HUES6 (cell line): ENCODE data around the gene FYTTD1.
A peak's percentile ranks its signal among the peaks of the same experiment; 100 is the strongest.

ENCODE experiments used
- H3K27ac ChIP-seq: 2 replicates; pipeline ENCODE4 v1.7.0; 2013; ENCODE audit warnings: low read depth, mild to moderate bottlenecking, low read length, inconsistent platforms
- H3K27me3 ChIP-seq: 2 replicates; pipeline ENCODE4 v1.6.1; 2013; ENCODE audit warnings: low read length; ENCODE audit not compliant: control insufficient read depth, insufficient read depth
- H3K36me3 ChIP-seq: 2 replicates; pipeline ENCODE4 v1.6.1; 2013; ENCODE audit warnings: low read length; ENCODE audit not compliant: control insufficient read depth, insufficient read depth
- H3K4me1 ChIP-seq: 2 replicates; pipeline ENCODE4 v1.6.1; 2013; ENCODE audit warnings: low read length; ENCODE audit not compliant: control insufficient read depth, insufficient read depth
- H3K4me3 ChIP-seq: 2 replicates; pipeline ENCODE4 v1.5.1; 2013; ENCODE audit warnings: low read depth, low read length
- H3K9ac ChIP-seq: one replicate; pipeline ENCODE4 v1.6.1; 2013; ENCODE audit warnings: mild to moderate bottlenecking, low read length
- H3K9me3 ChIP-seq: 2 replicates; pipeline ENCODE4 v1.6.1; 2013; ENCODE audit warnings: low read depth, low read length; ENCODE audit not compliant: control insufficient read depth, insufficient read depth

Gene FYTTD1

GRCh38 chr3:197807969-197808587 is 58.4 kb downstream of the FYTTD1 start:
- no peaks in the 10 kb centered on the region for H3K9me3 ChIP-seq
- no peaks in the 10 kb centered on the region for H3K27me3 ChIP-seq
- H3K27ac ChIP-seq = peak overlapping the region; percentile 47
- H3K36me3 ChIP-seq = peaks cover 2% of the 10 kb centered on the region; the same call in 1 of the 2 replicates
- 0 out of 2 replicates have a peak, but pooled peaks cover 3% of the 10 kb centered on the region for H3K4me1 ChIP-seq
- peak overlapping the region; percentile 11 for H3K9ac ChIP-seq
- H3K4me3 ChIP-seq = no peak overlapping the region

DNA sequence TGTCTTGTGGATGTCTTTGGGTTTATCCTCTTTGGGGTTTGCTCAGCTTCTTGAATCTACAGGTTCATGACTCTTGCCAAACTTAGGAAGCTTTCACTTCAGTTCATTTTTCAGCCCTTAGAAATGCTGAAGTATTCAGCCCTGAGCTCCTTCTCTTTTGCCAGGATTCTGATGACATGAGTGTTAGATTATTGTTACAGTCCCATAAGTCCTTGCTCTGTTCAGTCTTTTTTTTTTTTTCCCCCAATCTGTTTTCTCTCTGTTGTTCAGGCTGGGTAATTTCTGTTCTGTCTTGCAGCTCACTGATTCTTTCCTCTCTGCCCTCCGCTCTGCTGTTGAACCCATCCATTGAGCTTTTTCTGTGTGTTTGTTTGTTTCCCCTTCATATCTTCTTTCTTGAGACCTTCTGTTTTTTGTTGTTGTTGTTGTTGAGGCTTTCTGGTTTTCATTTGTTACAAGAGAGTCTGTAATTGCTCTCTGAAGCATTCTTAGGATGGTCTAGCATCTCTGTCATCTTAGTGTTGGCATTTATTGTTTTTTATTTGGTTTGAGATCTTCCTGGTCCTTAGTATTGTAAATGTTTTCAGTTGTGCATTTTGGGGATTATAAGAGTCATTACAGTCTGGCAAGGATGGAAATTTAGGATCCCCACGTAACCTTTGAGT is 59.8 kb downstream of the FYTTD1 start:
- no peak overlapping the region for H3K27ac ChIP-seq

GRCh38 chr3:197810901-197811300 is 61.2 kb downstream of the FYTTD1 start:
- H3K4me1 ChIP-seq = peaks cover 14% of the 10 kb centered on the region; the same call in 1 of the 2 replicates
- H3K9ac ChIP-seq = no peak overlapping the region
- no peak overlapping the region for H3K4me3 ChIP-seq
- H3K27ac ChIP-seq = no peak overlapping the region
- H3K27me3 ChIP-seq = no peaks in the 10 kb centered on the region
- H3K9me3 ChIP-seq = no peaks in the 10 kb centered on the region
- peaks cover 3% of the 10 kb centered on the region; the same call in 1 of the 2 replicates for H3K36me3 ChIP-seq

More for the DNA sequence above, 59.8 kb downstream of the FYTTD1 start:
- Histone ChIP-seq H3K27me3 (no peaks in the 10 kb centered on the region), H3K4me3 (no peak overlapping the region), H3K36me3 (peaks cover under 1% of the 10 kb centered on the region; the same call in 1 of the 2 replicates), H3K4me1 (0 out of 2 replicates have a peak, but pooled peaks cover 7% of the 10 kb centered on the region), H3K9ac (no peak overlapping the region), H3K9me3 (no peaks in the 10 kb centered on the region)

- no peaks in the 10 kb centered on the region for H3K27me3 ChIP-seq
- no peak overlapping the region for H3K27ac ChIP-seq
- peaks cover 14% of the 10 kb centered on the region; the same call in 1 of the 2 replicates for H3K4me1 ChIP-seq
- H3K4me3 ChIP-seq = no peak overlapping the region
- H3K9ac ChIP-seq = no peak overlapping the region
- H3K36me3 ChIP-seq = peaks cover 3% of the 10 kb centered on the region; the same call in 1 of the 2 replicates
- no peaks in the 10 kb centered on the region for H3K9me3 ChIP-seq
Observed at GRCh38 chr3:197811343-197811742, 61.7 kb downstream of the FYTTD1 start.

- Histone ChIP-seq H3K27ac (no peak overlapping the region), H3K9ac (no peak overlapping the region), H3K27me3 (no peaks in the 10 kb centered on the region), H3K9me3 (no peaks in the 10 kb centered on the region), H3K4me3 (no peak overlapping the region), H3K4me1 (peaks cover 11% of the 10 kb centered on the region; the same call in 1 of the 2 replicates), H3K36me3 (peaks cover 3% of the 10 kb centered on the region; the same call in 1 of the 2 replicates)
Observed at GRCh38 chr3:197814372-197814771, 64.7 kb downstream of the FYTTD1 start.

DNA sequence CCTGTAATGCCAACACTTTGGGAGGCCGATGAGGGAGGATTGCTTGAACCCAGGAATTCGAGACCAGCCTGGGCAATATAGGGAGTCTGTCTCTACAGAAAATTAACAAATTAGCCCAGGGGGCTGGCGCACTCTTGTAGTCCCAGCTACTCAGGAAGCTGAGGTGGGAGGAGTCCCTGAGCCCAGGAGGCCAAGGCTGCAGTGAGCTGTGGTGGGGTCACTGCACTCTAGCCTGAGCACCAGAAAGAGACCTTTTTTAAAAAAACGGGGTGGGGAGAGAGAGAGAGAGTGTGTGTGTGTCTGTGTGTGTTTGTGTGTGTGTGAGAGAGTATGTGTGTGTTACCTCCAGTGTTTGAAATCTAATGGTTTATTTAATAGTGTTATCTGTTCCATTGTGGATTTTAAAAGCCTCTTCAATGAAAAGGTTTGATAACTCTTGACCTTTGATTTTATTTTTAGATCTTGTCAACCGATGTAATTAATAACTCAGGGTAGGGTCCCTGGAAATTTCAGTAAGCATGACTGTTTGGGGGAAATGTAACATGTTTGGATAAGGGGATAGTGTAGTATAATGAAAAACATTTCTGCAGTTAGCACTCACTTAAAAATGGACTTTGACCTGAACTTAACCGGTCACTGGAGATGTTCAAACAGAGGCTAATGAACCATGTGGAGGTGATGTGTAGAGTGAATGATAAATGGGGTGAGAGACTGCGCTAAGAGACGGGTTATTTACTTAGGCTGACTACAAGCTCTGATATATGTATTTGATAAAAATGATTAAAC is 71.1 kb downstream of the FYTTD1 start:
- Histone ChIP-seq H3K4me3 (no peak overlapping the region), H3K27ac (no peak overlapping the region), H3K9me3 (no peaks in the 10 kb centered on the region), H3K36me3 (peaks cover 39% of the 10 kb centered on the region), H3K27me3 (no peaks in the 10 kb centered on the region), H3K9ac (no peak overlapping the region), H3K4me1 (no peaks in the 10 kb centered on the region)

- no peaks in the 10 kb centered on the region for H3K9me3 ChIP-seq
- H3K4me3 ChIP-seq = no peak overlapping the region
- H3K4me1 ChIP-seq = no peaks in the 10 kb centered on the region
- peaks cover 72% of the 10 kb centered on the region for H3K36me3 ChIP-seq
- H3K9ac ChIP-seq = no peak overlapping the region
- no peaks in the 10 kb centered on the region for H3K27me3 ChIP-seq
- no peak overlapping the region for H3K27ac ChIP-seq
Observed at GRCh38 chr3:197829397-197830045, 79.8 kb downstream of the FYTTD1 start.

DNA sequence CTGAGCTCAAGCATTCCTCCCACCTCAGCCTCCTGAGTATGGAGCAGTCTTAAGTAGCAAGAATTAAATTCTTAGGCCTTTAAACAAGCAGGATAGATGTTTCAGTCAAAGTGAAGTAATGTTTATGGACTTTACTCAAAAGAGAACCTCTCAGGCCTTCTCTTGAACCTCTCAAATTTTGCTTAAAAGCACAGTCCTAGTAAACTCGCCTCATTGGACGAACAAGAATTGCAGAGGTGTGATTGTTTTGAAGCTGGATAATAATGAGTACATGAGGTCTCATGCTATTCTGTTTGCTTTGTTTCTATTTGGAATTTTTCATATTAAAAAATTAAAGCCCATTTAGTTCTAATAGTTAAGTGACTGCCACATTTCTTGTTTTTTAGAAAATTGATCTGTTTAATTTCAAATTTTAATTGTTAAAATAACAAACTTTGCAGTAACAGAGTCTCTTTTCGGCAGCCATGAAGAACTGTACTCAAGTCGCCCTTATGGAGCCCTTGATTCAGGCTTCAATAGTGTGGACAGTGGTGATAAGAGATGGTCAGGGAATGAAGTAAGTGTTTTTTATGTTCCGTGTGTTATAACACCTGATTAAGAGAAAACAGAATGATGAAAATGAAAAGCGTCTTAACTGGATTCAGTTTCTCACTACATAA is 80.8 kb downstream of the FYTTD1 start:
- H3K4me3 ChIP-seq = no peak overlapping the region
- no peaks in the 10 kb centered on the region for H3K4me1 ChIP-seq
- H3K9ac ChIP-seq = no peak overlapping the region
- H3K9me3 ChIP-seq = no peaks in the 10 kb centered on the region
- no peaks in the 10 kb centered on the region for H3K27me3 ChIP-seq
- peaks cover 73% of the 10 kb centered on the region for H3K36me3 ChIP-seq
- no peak overlapping the region for H3K27ac ChIP-seq

GRCh38 chr3:197830967-197831313 is 81.3 kb downstream of the FYTTD1 start:
- Histone ChIP-seq H3K36me3 (peaks cover 77% of the 10 kb centered on the region), H3K9me3 (no peaks in the 10 kb centered on the region), H3K27ac (no peak overlapping the region), H3K4me3 (no peak overlapping the region), H3K9ac (no peak overlapping the region), H3K27me3 (no peaks in the 10 kb centered on the region), H3K4me1 (no peaks in the 10 kb centered on the region)

DNA sequence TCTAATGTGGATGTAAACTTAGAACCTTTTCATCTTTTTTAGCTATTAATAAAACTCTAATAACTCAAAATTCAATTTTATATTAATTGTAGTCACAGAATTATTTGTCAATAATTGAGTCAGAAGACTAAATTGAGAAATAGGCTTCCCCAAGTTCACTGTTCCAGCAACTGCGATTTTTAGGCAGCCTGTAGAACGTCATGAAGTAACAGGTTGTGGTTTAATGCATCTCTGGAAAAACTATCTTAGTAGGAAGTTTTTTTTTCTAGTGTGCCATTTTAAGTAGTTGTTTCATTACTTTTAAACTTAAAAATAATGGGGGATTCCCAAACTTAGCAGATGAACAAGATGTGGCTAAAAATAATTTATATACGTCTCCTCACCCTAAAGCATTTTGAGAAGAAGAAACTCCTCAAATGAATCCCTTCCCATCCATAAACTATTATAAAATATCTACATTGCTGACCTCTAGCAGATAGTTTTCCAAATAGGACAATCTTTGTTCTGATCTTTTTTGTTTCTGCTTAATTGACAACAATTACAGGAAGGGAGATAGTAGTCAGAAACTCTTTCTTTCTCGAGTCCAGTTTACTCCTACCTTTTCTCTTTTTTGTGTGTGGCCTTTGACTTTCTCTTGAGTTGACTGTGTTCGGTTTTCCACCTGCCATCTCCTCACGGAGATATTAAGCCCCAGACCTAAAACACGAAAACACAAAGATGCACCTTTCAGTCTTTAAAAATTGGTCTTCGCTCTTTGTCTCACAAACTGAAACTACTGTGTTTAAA is 84.4 kb downstream of the FYTTD1 start:
- no peaks in the 10 kb centered on the region for H3K9me3 ChIP-seq
- no peaks in the 10 kb centered on the region for H3K4me1 ChIP-seq
- peaks cover 73% of the 10 kb centered on the region for H3K36me3 ChIP-seq
- H3K27me3 ChIP-seq = no peaks in the 10 kb centered on the region
- no peak overlapping the region for H3K27ac ChIP-seq
- no peak overlapping the region for H3K9ac ChIP-seq
- H3K4me3 ChIP-seq = no peak overlapping the region
